ENCODE data around the gene TRIM73.
"Not testable (repeated sequence)": the region's sequence is repeated elsewhere in the genome, so short reads cannot be mapped to it uniquely, and the experiment has no call there.

DNA sequence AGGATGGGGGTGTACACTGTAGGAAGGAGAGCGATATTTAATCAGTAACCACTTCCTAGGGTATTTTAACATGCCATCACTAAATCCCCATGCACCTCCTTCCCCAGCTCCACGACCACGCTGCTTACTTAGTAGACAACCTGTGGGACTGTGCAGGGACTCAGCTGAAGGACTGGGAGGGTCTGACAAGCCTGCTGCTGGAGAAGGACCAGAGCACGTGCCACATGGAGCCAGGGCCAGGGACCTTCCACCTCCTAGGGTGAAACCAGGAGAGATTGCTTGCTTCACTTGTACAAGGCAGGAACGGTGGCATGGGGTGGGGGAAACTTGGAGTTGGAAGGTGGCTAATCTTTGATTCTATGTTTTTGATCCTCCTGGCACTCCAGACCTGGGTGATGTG, 28.8 kb upstream of the TRIM73 start:
- TF ChIP-seq, protein P1, sequence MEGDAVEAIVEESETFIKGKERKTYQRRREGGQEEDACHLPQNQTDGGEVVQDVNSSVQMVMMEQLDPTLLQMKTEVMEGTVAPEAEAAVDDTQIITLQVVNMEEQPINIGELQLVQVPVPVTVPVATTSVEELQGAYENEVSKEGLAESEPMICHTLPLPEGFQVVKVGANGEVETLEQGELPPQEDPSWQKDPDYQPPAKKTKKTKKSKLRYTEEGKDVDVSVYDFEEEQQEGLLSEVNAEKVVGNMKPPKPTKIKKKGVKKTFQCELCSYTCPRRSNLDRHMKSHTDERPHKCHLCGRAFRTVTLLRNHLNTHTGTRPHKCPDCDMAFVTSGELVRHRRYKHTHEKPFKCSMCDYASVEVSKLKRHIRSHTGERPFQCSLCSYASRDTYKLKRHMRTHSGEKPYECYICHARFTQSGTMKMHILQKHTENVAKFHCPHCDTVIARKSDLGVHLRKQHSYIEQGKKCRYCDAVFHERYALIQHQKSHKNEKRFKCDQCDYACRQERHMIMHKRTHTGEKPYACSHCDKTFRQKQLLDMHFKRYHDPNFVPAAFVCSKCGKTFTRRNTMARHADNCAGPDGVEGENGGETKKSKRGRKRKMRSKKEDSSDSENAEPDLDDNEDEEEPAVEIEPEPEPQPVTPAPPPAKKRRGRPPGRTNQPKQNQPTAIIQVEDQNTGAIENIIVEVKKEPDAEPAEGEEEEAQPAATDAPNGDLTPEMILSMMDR (conservative IDR thresholded peaks at IDR 0.05): not testable (repeated sequence)
- TF ChIP-seq ZFX (IDR thresholded peaks at IDR 0.05): not testable (repeated sequence)
